GM19455 (cell line): ENCODE data around the gene KCNJ18.
"Not testable (repeated sequence)": the region's sequence is repeated elsewhere in the genome, so short reads cannot be mapped to it uniquely, and the experiment has no call there.

Source experiments
- ATAC-seq: cut with Tn5 transposase; IDR thresholded peaks from one replicate; pipeline ENCODE4 v1.9.1; 2021; ENCODE audit not compliant: unreplicated experiment

The KCNJ18 gene

GRCh38 chr17:21751111-21751510 is 58.8 kb downstream of the KCNJ18 start:
- not testable (repeated sequence) for ATAC-seq
